ENCODE measurements around the gene CLIP1.
"Not testable (repeated sequence)": the region's sequence is repeated elsewhere in the genome, so short reads cannot be mapped to it uniquely, and the experiment has no call there.

CLIP1 gene

DNA sequence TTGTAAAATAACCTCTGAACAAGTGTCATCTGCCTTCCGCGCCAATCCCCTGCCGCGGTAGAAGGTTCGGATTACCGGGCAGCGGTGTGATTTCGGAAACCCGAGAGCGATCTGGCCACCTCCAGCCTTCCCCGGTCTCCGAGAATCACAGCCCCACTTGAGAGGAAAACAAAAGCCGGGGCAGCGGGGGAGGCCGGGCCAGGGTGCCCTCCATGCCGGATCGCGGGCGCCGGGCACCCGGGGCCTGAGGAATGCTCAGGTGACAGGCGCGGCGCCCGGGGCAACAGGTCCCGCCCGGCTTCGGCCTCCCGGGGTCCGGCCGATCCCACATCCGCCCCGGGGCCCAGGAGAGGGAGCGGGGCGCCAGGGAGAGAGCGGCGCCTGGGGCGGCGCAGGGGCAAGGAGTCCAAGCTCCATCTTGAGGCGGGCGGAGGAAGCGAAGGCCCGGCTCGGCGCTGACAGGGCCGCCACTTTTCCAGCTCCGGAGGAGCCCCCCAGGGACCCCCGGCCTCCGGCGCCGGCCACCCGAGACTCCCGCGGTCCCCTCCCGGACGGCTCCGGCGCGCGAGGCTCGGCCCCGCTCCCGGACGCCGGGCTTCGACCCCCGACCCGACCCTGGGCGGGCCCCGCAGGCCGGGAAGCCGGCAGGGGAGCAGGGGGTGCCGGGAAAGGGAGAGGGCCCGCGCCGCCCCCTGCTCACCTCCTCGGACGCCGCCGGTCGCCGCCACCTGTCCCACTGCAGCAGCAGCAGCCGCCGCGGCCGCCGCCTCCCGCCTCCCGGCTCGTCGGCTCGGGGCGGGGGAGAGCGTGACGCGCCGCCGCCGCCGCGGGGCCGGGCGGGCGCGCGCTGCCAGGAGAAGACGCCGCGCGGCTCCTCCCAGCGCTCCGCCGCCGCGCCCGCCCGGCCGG lies at the start of gene CLIP1:
CLIP1 (minus strand) TSS at position 849 of the 909 bp plus-strand sequence. CDS start 42,217 bp downstream, outside the sequence.
- H3K4me3 ChIP-seq (ENCODE audit: low read length in 2 of 2) = peak within 1 kb of the TSS; percentile 86 to 91
- H3K27ac ChIP-seq (ENCODE audit: low read length) = peak within 1 kb of the TSS; percentile 97
- H3K9me3 ChIP-seq (ENCODE audit: control insufficient read depth in 2 of 2, low read length in 2 of 2) = no peaks in the 10 kb centered on the region
- H3K36me3 ChIP-seq (ENCODE audit: control insufficient read depth in 2 of 2, insufficient read depth in 2 of 2, low read length in 2 of 2) = no peaks in the 10 kb centered on the region
- H3K4me1 ChIP-seq (ENCODE audit: control insufficient read depth, insufficient read depth, low read length) = peaks cover 31% of the 10 kb centered on the region
- peak within 1 kb of the TSS; percentile 95 to 98 for H3K9ac ChIP-seq (ENCODE audit: low read length in 2 of 2)
- no peaks in the 10 kb centered on the region for H3K27me3 ChIP-seq (ENCODE audit: control insufficient read depth in 1 of 2, insufficient read depth in 2 of 2, low read length in 2 of 2)

DNA sequence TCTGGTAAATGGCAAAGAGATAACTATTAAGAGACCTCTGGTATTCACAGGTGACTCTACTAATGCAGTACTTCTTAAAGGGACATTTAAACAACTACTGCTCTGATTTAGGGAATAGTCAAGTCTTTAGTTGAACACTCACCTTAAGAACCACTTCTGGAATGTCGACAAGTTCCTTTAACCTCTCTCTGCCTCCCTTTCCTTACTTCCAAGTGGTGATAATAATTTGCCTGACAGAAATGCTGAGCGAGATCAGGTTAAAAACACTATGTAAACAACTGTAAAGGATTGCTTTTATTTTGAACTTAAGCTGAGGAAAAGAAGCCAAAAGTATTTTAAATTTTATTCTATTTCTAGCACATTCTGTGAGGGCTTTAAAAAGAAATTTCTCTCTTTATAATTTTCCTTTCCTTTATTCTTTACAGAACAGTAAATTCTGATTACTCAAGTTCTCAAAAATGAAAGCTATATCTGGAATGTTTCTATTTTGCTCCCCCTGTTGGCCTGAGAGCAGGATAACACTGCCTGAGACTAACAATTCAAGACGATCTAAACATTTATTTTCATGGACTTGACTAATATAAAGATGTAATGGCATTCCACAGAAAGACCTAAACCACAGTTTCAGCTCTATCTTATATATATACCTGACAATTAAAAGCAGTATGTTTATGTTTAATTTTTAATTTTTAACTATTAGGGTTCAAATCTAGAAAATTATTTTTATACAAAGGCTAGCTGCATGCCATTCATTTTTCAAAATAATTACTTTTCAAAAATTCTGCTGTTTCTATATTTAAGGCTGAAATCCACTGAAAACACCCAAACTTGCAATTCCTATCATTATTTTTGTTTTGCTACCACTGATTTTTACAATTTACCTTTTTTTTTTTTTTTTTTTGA lies 49.1 kb upstream of the CLIP1 start:
- Histone ChIP-seq H3K27ac (ENCODE audit: low read length) (peak overlapping the region; percentile 12), H3K9ac (ENCODE audit: low read length in 2 of 2) (peak overlapping the region; percentile 29 to 37), H3K9me3 (ENCODE audit: control insufficient read depth in 2 of 2, low read length in 2 of 2) (no peaks in the 10 kb centered on the region), H3K4me3 (ENCODE audit: low read length in 2 of 2) (peak overlapping the region in 1 of 2 donors; percentile 15), H3K36me3 (ENCODE audit: control insufficient read depth in 2 of 2, insufficient read depth in 2 of 2, low read length in 2 of 2) (peaks cover 22 to 25% of the 10 kb centered on the region in 2 donors), H3K4me1 (ENCODE audit: control insufficient read depth, insufficient read depth, low read length) (peaks cover 5% of the 10 kb centered on the region), H3K27me3 (ENCODE audit: control insufficient read depth in 1 of 2, insufficient read depth in 2 of 2, low read length in 2 of 2) (no peaks in the 10 kb centered on the region)

DNA sequence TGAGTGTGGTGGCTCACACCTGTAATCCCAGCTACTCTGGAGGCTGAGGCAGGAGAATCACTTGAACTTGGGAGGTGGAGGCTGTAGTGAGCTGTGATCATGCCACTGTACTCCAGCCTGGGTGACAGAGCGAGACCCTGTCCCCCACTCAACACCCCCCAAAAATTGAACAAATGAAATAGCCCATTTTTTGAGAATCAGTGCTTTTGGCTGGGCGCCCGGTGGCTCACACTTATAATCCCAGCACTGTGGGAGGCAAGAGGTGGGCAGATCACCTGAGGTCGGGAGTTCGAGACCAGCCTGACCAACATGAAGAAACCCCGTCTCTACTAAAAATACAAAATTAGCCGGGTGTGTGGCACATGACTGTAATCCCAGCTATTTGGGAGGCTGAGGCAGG lies 48.1 kb upstream of the CLIP1 start:
- not testable (repeated sequence) for H3K9me3 ChIP-seq (ENCODE audit: control insufficient read depth in 2 of 2, low read length in 2 of 2); H3K4me3 ChIP-seq (ENCODE audit: low read length in 2 of 2); H3K27ac ChIP-seq (ENCODE audit: low read length); H3K9ac ChIP-seq (ENCODE audit: low read length in 2 of 2); H3K27me3 ChIP-seq (ENCODE audit: control insufficient read depth in 1 of 2, insufficient read depth in 2 of 2, low read length in 2 of 2); H3K4me1 ChIP-seq (ENCODE audit: control insufficient read depth, insufficient read depth, low read length)
- peaks cover 12 to 17% of the 10 kb centered on the region in 2 donors for H3K36me3 ChIP-seq (ENCODE audit: control insufficient read depth in 2 of 2, insufficient read depth in 2 of 2, low read length in 2 of 2)

DNA sequence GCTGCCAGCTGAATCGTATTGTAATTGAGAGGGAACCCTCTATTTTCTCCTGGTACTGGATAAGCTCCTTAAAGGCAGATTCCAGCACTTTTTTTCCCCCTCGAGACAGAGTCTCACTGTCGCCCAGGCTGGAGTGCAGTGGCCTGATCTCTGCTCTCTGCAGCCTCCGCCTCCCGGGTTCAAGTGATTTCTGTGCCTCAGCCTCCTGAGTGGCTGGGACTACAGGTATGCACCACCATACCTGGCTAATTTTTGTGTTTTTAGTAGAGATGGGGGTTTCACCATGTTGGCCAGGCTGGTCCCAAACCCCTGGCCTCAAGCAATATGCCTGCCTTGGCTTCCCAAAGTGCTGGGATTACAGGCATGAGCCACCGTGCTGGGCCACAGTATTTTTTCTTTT lies 47.4 kb upstream of the CLIP1 start:
- not testable (repeated sequence) for H3K27ac ChIP-seq (ENCODE audit: low read length); H3K9me3 ChIP-seq (ENCODE audit: control insufficient read depth in 2 of 2, low read length in 2 of 2); H3K27me3 ChIP-seq (ENCODE audit: control insufficient read depth in 1 of 2, insufficient read depth in 2 of 2, low read length in 2 of 2); H3K4me3 ChIP-seq (ENCODE audit: low read length in 2 of 2); H3K4me1 ChIP-seq (ENCODE audit: control insufficient read depth, insufficient read depth, low read length); H3K9ac ChIP-seq (ENCODE audit: low read length in 2 of 2)
- H3K36me3 ChIP-seq (ENCODE audit: control insufficient read depth in 2 of 2, insufficient read depth in 2 of 2, low read length in 2 of 2) = peaks cover 9 to 11% of the 10 kb centered on the region in 2 donors

DNA sequence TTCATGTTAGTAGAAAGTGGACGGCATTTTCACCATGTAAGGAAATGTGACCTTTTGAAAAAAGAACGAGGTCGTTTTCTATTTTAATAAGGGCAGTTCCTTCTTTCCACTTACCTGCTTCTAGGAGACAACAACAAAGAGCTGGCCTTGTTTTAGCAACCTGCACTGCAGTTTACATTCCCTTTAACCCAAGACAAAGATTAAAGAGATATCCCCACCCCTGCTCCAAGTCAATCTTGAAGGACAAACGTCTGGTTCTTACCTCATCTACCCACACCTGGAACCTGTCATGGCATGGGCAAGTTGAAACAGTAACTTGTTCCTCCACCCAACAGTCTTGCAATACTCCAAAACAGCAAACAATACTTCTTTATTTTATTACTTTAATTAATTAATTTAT lies 45.5 kb upstream of the CLIP1 start:
- Histone ChIP-seq H3K4me3 (ENCODE audit: low read length in 2 of 2) (no peak overlapping the region), H3K9ac (ENCODE audit: low read length in 2 of 2) (no peak overlapping the region), H3K27ac (ENCODE audit: low read length) (no peak overlapping the region), H3K36me3 (ENCODE audit: control insufficient read depth in 2 of 2, insufficient read depth in 2 of 2, low read length in 2 of 2) (no peaks in the 10 kb centered on the region), H3K27me3 (ENCODE audit: control insufficient read depth in 1 of 2, insufficient read depth in 2 of 2, low read length in 2 of 2) (no peaks in the 10 kb centered on the region), H3K4me1 (ENCODE audit: control insufficient read depth, insufficient read depth, low read length) (peaks cover 6% of the 10 kb centered on the region), H3K9me3 (ENCODE audit: control insufficient read depth in 2 of 2, low read length in 2 of 2) (no peaks in the 10 kb centered on the region)

DNA sequence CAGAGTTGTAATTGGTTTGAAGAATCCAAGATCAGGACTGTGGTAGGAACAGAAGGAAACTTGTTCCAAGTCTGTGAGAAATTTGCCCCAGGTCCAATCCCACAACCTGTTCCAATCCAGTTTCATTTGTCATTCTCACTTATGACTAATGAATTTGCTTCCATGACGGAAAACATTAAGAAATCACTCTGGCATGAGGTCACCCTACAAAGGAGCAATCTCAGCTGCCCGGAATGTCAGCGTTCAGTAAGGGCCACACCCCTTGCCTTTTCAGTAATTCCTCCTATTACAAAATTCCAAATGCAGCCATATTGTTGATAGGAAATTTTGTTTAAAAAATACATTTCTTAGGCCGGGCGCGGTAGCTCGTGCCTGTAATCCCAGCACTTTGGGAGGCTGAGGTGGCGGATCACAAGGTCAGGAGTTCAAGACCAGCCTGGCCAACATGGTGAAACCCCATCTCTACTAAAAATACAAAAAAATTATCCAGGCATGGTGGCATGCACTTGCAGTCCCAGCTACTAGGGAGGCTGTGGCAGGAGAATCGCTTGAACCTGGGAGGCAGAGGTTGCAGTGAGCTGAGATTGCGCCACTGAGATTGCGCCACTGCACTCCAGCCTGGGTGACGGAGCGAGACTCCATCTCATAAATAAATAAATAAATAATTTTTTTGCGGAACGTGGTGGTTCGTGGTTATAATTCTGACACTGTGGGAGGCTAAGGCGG lies 42.0 kb upstream of the CLIP1 start:
- not testable (repeated sequence) for H3K36me3 ChIP-seq (ENCODE audit: control insufficient read depth in 2 of 2, insufficient read depth in 2 of 2, low read length in 2 of 2); H3K4me1 ChIP-seq (ENCODE audit: control insufficient read depth, insufficient read depth, low read length); H3K4me3 ChIP-seq (ENCODE audit: low read length in 2 of 2); H3K9ac ChIP-seq (ENCODE audit: low read length in 2 of 2); H3K9me3 ChIP-seq (ENCODE audit: control insufficient read depth in 2 of 2, low read length in 2 of 2); H3K27ac ChIP-seq (ENCODE audit: low read length); H3K27me3 ChIP-seq (ENCODE audit: control insufficient read depth in 1 of 2, insufficient read depth in 2 of 2, low read length in 2 of 2)

DNA sequence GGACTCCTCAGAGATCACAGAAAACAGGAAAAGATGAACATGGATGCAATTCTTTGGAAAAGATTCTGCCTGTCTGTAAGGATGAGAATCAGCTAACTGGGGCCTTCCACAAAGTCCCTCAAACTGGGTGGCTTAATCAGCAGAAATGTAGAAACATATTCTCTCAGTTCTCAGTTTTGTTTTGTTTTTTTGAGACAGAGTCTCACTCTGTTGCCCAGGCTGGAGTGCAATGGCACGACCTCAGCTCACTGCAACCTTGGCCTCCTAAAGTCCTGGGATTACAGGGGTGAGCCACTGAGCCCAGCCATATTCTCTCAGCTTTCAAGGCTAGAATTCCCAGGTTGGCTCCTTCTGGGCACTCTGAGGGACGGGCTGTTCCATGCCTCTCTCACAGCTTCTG lies 38.2 kb upstream of the CLIP1 start:
- H3K27me3 ChIP-seq (ENCODE audit: control insufficient read depth in 1 of 2, insufficient read depth in 2 of 2, low read length in 2 of 2) = no peaks in the 10 kb centered on the region
- H3K9ac ChIP-seq (ENCODE audit: low read length in 2 of 2) = no peak overlapping the region
- no peak overlapping the region for H3K4me3 ChIP-seq (ENCODE audit: low read length in 2 of 2)
- H3K36me3 ChIP-seq (ENCODE audit: control insufficient read depth in 2 of 2, insufficient read depth in 2 of 2, low read length in 2 of 2) = no peaks in the 10 kb centered on the region
- H3K4me1 ChIP-seq (ENCODE audit: control insufficient read depth, insufficient read depth, low read length) = peaks cover 2% of the 10 kb centered on the region
- no peak overlapping the region for H3K27ac ChIP-seq (ENCODE audit: low read length)
- no peaks in the 10 kb centered on the region for H3K9me3 ChIP-seq (ENCODE audit: control insufficient read depth in 2 of 2, low read length in 2 of 2)

DNA sequence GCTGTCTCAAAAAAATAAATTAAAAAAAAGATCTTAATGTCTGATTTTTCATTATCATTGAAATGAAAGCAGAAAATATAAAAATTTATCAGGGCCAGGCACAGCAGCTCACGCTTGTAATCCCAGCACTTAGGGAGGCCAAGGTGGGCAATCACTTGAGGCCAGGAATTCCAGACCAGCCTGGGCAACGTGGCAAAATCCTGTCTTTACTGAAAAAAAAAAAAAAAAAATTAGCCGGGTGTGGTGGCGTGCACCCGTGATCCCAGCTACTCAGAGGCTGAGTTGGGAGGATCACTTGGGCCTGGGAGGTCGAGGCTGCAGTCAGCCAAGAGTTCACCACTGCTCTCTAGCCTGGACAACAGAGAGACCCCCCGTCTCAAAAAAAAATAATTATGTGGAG lies 37.6 kb upstream of the CLIP1 start:
- H3K36me3 ChIP-seq (ENCODE audit: control insufficient read depth in 2 of 2, insufficient read depth in 2 of 2, low read length in 2 of 2) = no peaks in the 10 kb centered on the region
- H3K4me1 ChIP-seq (ENCODE audit: control insufficient read depth, insufficient read depth, low read length) = peaks cover 2% of the 10 kb centered on the region
- H3K9ac ChIP-seq (ENCODE audit: low read length in 2 of 2) = no peak overlapping the region
- H3K27me3 ChIP-seq (ENCODE audit: control insufficient read depth in 1 of 2, insufficient read depth in 2 of 2, low read length in 2 of 2) = no peaks in the 10 kb centered on the region
- H3K9me3 ChIP-seq (ENCODE audit: control insufficient read depth in 2 of 2, low read length in 2 of 2) = no peaks in the 10 kb centered on the region
- no peak overlapping the region for H3K27ac ChIP-seq (ENCODE audit: low read length)
- no peak overlapping the region for H3K4me3 ChIP-seq (ENCODE audit: low read length in 2 of 2)

DNA sequence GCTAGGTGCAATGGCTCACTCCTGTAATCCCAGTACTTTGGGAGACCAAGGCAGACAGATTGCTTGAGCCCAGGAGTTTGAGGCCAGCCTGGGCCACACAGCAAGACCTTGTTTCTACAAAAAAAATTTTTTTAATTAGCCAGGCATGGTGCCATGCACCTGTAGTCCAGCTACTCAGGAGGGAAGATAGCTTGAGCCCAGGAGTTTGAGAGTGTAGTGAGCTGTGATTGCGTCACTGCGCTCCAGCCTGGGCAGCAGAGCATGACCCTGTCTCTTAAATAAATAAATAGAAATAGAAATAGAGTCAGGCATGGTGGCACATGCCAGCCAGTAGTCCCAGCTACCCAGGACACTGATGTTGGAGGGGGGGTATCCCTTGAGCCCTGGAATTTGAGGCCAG lies 36.7 kb upstream of the CLIP1 start:
- H3K36me3 ChIP-seq (ENCODE audit: control insufficient read depth in 2 of 2, insufficient read depth in 2 of 2, low read length in 2 of 2) = no peaks in the 10 kb centered on the region
- no peaks in the 10 kb centered on the region for H3K4me1 ChIP-seq (ENCODE audit: control insufficient read depth, insufficient read depth, low read length)
- no peak overlapping the region for H3K27ac ChIP-seq (ENCODE audit: low read length)
- no peaks in the 10 kb centered on the region for H3K9me3 ChIP-seq (ENCODE audit: control insufficient read depth in 2 of 2, low read length in 2 of 2)
- no peak overlapping the region for H3K9ac ChIP-seq (ENCODE audit: low read length in 2 of 2)
- no peaks in the 10 kb centered on the region for H3K27me3 ChIP-seq (ENCODE audit: control insufficient read depth in 1 of 2, insufficient read depth in 2 of 2, low read length in 2 of 2)
- H3K4me3 ChIP-seq (ENCODE audit: low read length in 2 of 2) = no peak overlapping the region
